HuH-7 (cell line): ENCODE data around the gene SETD5.

Experiments
- DNase-seq: peaks from one replicate; pipeline ENCODE4 v3.0.0; 2011; ENCODE audit warnings: low spot score

The SETD5 gene

GRCh38 chr3:9514956-9515355 lies 117.5 kb downstream of the SETD5 start:
- DNase-seq, result no peak

- DNase-seq, result no peak
Observed at GRCh38 chr3:9525078-9525477, 127.7 kb downstream of the SETD5 start.
